Neural cell (in vitro differentiated cells): ENCODE data around the gene ZFPM1. TPM values are rescaled to one million over a fixed set of nuclear protein-coding genes. Genes with fewer than 3 reads are reported as not detected.

Source experiments
- H2AFZ ChIP-seq: fragments of 200-600, 300-800 bp; sonication (generic), shearing (Covaris generic); 2 replicates; pipeline ENCODE4 v1.6.0; 2014; ENCODE audit warnings: low read depth, mild to moderate bottlenecking, antibody characterized with exemption, low read length, moderate library complexity
- H3F3A ChIP-seq: fragments of 200-600 bp; shearing (Covaris generic); 2 replicates; pipeline ENCODE4 v1.6.1; 2016; ENCODE audit warnings: mild to moderate bottlenecking, moderate library complexity, mixed read lengths, antibody characterized with exemption, low read length; ENCODE audit not compliant: insufficient read depth, poor library complexity, severe bottlenecking
- H3K27ac ChIP-seq: fragments of 200-600, 300-800 bp; sonication (generic), shearing (Covaris generic); 2 replicates; pipeline ENCODE4 v1.5.1; 2014; ENCODE audit warnings: mild to moderate bottlenecking, low read length, moderate library complexity
- H3K27me3 ChIP-seq: fragments of 300-800, 200-600 bp; sonication (generic), shearing (Covaris generic); 2 replicates; pipeline ENCODE4 v1.6.0; 2014; ENCODE audit warnings: mild to moderate bottlenecking, low read depth, low read length, moderate library complexity; ENCODE audit not compliant: insufficient read depth
- H3K36me3 ChIP-seq: fragments of 300-800, 200-600 bp; sonication (generic), shearing (Covaris generic); 2 replicates; pipeline ENCODE4 v1.5.1; 2014; ENCODE audit warnings: mild to moderate bottlenecking, antibody characterized with exemption, low read length, moderate library complexity; ENCODE audit not compliant: insufficient read depth
- H3K4me2 ChIP-seq: fragments of 300-800, 200-600 bp; sonication (generic), shearing (Covaris generic); 2 replicates; pipeline ENCODE4 v1.6.0; 2014; ENCODE audit warnings: mild to moderate bottlenecking, low read length
- H3K4me3 ChIP-seq: fragments of 300-800, 200-600 bp; sonication (generic), shearing (Covaris generic); 2 replicates; pipeline ENCODE4 v1.5.1; 2014; ENCODE audit warnings: mild to moderate bottlenecking, low read length, moderate library complexity
- H3K79me2 ChIP-seq: fragments of 200-600 bp; shearing (Covaris generic); replicated peaks from 2 replicates; pipeline ENCODE4 v1.6.0; 2014; ENCODE audit warnings: mild to moderate bottlenecking, low read length, moderate library complexity; ENCODE audit not compliant: insufficient read depth
- H3K9ac ChIP-seq: fragments of 300-800, 200-600 bp; sonication (generic), shearing (Covaris generic); 2 replicates; pipeline ENCODE4 v1.6.1; 2016; ENCODE audit warnings: mild to moderate bottlenecking, low read length, mixed read lengths
- H3K9me2 ChIP-seq: fragments of 200-600 bp; shearing (Covaris generic); 2 replicates; pipeline ENCODE4 v1.6.1; 2016; ENCODE audit warnings: mild to moderate bottlenecking, low read length, mixed read lengths; ENCODE audit not compliant: insufficient read depth
- H3K9me3 ChIP-seq: fragments of 200-600, 300-800 bp; sonication (generic), shearing (Covaris generic); 2 replicates; pipeline ENCODE4 v1.6.1; 2016; ENCODE audit warnings: mild to moderate bottlenecking, mixed run types, low read length, moderate library complexity, mixed read lengths
- H4K20me1 ChIP-seq: fragments of 200-600 bp; shearing (Covaris generic); 2 replicates; pipeline ENCODE4 v1.6.1; 2016; ENCODE audit warnings: mild to moderate bottlenecking, mixed run types; ENCODE audit not compliant: insufficient read depth
- CTCF ChIP-seq: fragments of 450-650 bp; IDR thresholded peaks from 2 replicates; pipeline ENCODE4 v1.5.1; 2014; ENCODE audit warnings: antibody characterized with exemption, mild to moderate bottlenecking, moderate library complexity; ENCODE audit not compliant: poor library complexity, severe bottlenecking
- EP300 ChIP-seq: fragments of 450-650 bp; conservative IDR thresholded peaks from 2 replicates; pipeline ENCODE4 v1.6.1; 2014; ENCODE audit warnings: antibody characterized with exemption, mild to moderate bottlenecking, moderate library complexity; ENCODE audit not compliant: poor library complexity, severe bottlenecking
- EZH2 ChIP-seq: fragments of 200-600, 300-800 bp; shearing (Covaris generic), sonication (generic); IDR thresholded peaks from 2 replicates; pipeline ENCODE4 v1.6.1; 2014; ENCODE audit warnings: antibody characterized with exemption, low read length, borderline replicate concordance, mild to moderate bottlenecking; ENCODE audit not compliant: insufficient read depth, poor library complexity, severe bottlenecking
- MXI1 ChIP-seq: fragments of 450-650 bp; conservative IDR thresholded peaks from 2 replicates; pipeline ENCODE4 v1.6.1; 2014; ENCODE audit warnings: antibody characterized with exemption, mild to moderate bottlenecking; ENCODE audit not compliant: poor library complexity, severe bottlenecking
- POLR2AphosphoS5 ChIP-seq: IDR thresholded peaks from 2 replicates; pipeline ENCODE4 v1.6.1; 2012
- RAD21 ChIP-seq: fragments of 450-650 bp; conservative IDR thresholded peaks from 2 replicates; pipeline ENCODE4 v1.6.1; 2014; ENCODE audit warnings: antibody characterized with exemption, mild to moderate bottlenecking, moderate library complexity
- SMC3 ChIP-seq: fragments of 450-650 bp; conservative IDR thresholded peaks from 2 replicates; pipeline ENCODE4 v1.6.1; 2014; ENCODE audit warnings: antibody characterized with exemption, mild to moderate bottlenecking, moderate library complexity; ENCODE audit not compliant: poor library complexity
- TAF1 ChIP-seq: IDR thresholded peaks from 2 replicates; pipeline ENCODE4 v1.6.1; 2012; ENCODE audit warnings: low read depth
- polyA plus RNA-seq: library from polyadenylated mRNA; depleted of rRNA; stranded (reverse); fragments of >200 nt; gene quantifications from 2 replicates; pipeline ENCODE4 v1.2.3, GENCODE V29; 2014
- TF ChIP-seq, protein P1 (sequence below): IDR thresholded peaks from 2 replicates; pipeline ENCODE4 v1.6.1; 2012; ENCODE audit warnings: borderline replicate concordance

Gene ZFPM1
- polyA plus RNA-seq, 1 donor from 2014 or later = 0.41 TPM

GRCh38 chr16:88430185-88430523 lies 22.9 kb upstream of the ZFPM1 start:
- Histone ChIP-seq H4K20me1 (no peaks in the 10 kb centered on the region), H3K27me3 (peaks cover 28% of the 10 kb centered on the region), H3K9ac (no peak overlapping the region), H3K4me2 (no peak overlapping the region), H3K27ac (no peak overlapping the region), H3F3A (no peaks in the 10 kb centered on the region), H3K79me2 (no peaks in the 10 kb centered on the region), H3K9me2 (no peaks in the 10 kb centered on the region), H2AFZ (no peak overlapping the region), H3K4me3 (no peak overlapping the region), H3K36me3 (no peaks in the 10 kb centered on the region), H3K9me3 (no peaks in the 10 kb centered on the region)
- no peak for TF ChIP-seq POLR2AphosphoS5
- no peak for TF ChIP-seq EP300

- no peaks in the 10 kb centered on the region for H3K36me3 ChIP-seq
- H3F3A ChIP-seq = no peaks in the 10 kb centered on the region
- no peak overlapping the region for H3K9ac ChIP-seq
- TF ChIP-seq MXI1 (no peak), POLR2AphosphoS5 (no peak), CTCF (no peak), EZH2 (no peak), RAD21 (no peak), TAF1 (no peak), SMC3 (no peak), EP300 (no peak)
- TF ChIP-seq, protein P1, sequence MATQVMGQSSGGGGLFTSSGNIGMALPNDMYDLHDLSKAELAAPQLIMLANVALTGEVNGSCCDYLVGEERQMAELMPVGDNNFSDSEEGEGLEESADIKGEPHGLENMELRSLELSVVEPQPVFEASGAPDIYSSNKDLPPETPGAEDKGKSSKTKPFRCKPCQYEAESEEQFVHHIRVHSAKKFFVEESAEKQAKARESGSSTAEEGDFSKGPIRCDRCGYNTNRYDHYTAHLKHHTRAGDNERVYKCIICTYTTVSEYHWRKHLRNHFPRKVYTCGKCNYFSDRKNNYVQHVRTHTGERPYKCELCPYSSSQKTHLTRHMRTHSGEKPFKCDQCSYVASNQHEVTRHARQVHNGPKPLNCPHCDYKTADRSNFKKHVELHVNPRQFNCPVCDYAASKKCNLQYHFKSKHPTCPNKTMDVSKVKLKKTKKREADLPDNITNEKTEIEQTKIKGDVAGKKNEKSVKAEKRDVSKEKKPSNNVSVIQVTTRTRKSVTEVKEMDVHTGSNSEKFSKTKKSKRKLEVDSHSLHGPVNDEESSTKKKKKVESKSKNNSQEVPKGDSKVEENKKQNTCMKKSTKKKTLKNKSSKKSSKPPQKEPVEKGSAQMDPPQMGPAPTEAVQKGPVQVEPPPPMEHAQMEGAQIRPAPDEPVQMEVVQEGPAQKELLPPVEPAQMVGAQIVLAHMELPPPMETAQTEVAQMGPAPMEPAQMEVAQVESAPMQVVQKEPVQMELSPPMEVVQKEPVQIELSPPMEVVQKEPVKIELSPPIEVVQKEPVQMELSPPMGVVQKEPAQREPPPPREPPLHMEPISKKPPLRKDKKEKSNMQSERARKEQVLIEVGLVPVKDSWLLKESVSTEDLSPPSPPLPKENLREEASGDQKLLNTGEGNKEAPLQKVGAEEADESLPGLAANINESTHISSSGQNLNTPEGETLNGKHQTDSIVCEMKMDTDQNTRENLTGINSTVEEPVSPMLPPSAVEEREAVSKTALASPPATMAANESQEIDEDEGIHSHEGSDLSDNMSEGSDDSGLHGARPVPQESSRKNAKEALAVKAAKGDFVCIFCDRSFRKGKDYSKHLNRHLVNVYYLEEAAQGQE = no peak
- H3K4me3 ChIP-seq = no peak overlapping the region
- no peak overlapping the region for H2AFZ ChIP-seq
- peaks cover 28% of the 10 kb centered on the region for H3K27me3 ChIP-seq
- no peaks in the 10 kb centered on the region for H3K9me2 ChIP-seq
- H3K79me2 ChIP-seq = no peaks in the 10 kb centered on the region
- no peaks in the 10 kb centered on the region for H3K9me3 ChIP-seq
- H4K20me1 ChIP-seq = no peaks in the 10 kb centered on the region
- H3K27ac ChIP-seq = no peak overlapping the region
- no peak overlapping the region for H3K4me2 ChIP-seq
Observed at GRCh38 chr16:88430524-88431446, 22.3 kb upstream of the ZFPM1 start.
